ENCODE results near the gene LPCAT1.

DNA sequence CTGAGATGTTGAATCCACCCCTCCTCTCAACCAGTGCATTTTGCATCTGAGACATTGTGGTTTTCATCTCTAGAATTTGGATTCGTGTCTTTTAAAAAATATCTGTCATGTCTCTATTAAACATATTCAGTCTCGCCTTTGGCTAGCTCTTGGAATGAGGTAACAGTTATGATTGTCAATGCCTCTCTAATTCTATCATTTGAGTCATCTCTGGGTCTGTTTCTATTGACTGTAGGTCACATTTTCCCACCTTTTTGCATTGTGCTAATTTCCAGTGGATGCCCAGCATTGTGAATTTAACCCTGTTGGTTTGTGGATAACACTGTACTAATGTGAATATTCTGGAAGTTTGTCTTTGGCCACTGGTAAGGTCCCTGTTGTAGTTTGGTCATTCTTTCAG is 70.1 kb downstream of the LPCAT1 start:
- TF ChIP-seq, protein P1, sequence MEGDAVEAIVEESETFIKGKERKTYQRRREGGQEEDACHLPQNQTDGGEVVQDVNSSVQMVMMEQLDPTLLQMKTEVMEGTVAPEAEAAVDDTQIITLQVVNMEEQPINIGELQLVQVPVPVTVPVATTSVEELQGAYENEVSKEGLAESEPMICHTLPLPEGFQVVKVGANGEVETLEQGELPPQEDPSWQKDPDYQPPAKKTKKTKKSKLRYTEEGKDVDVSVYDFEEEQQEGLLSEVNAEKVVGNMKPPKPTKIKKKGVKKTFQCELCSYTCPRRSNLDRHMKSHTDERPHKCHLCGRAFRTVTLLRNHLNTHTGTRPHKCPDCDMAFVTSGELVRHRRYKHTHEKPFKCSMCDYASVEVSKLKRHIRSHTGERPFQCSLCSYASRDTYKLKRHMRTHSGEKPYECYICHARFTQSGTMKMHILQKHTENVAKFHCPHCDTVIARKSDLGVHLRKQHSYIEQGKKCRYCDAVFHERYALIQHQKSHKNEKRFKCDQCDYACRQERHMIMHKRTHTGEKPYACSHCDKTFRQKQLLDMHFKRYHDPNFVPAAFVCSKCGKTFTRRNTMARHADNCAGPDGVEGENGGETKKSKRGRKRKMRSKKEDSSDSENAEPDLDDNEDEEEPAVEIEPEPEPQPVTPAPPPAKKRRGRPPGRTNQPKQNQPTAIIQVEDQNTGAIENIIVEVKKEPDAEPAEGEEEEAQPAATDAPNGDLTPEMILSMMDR (IDR thresholded peaks at IDR 0.05), result no peak
- TF ChIP-seq EZH2 (IDR thresholded peaks at IDR 0.05) (no peak), EZH2phosphoT487 (IDR thresholded peaks at IDR 0.05) (no peak)

Data from neural progenitor cell (in vitro differentiated cells).